SK-N-MC (cell line): ENCODE measurements around the gene OPRM1.
"Not testable (repeated sequence)": the region's sequence is repeated elsewhere in the genome, so short reads cannot be mapped to it uniquely, and the experiment has no call there.

Experiments used
- DNase-seq: peaks from one replicate; pipeline ENCODE4 v3.0.0-alpha.2; 2011; ENCODE audit warnings: low read depth, low spot score
- H3K27ac ChIP-seq: fragments of 200-600 bp; sonication (generic); 2 replicates; pipeline ENCODE4 v1.5.1; 2016; ENCODE audit warnings: mixed run types
- H3K36me3 ChIP-seq: fragments of 200-600 bp; sonication (generic); 2 replicates; pipeline ENCODE4 v1.6.1; 2017; ENCODE audit warnings: antibody characterized with exemption, low read length, mixed read lengths; ENCODE audit not compliant: insufficient read depth
- H3K4me3 ChIP-seq: fragments of 200-600 bp; sonication (generic); 2 replicates; pipeline ENCODE4 v1.5.1; 2016
- H3K9ac ChIP-seq: fragments of 200-600 bp; sonication (generic); 2 replicates; pipeline ENCODE4 v1.8.0; 2017; ENCODE audit warnings: mixed run types, mixed read lengths; ENCODE audit not compliant: insufficient read length
- H3K9me3 ChIP-seq: fragments of 200-600 bp; sonication (generic); 2 replicates; pipeline ENCODE4 v1.6.1; 2017; ENCODE audit warnings: low read depth, mild to moderate bottlenecking, antibody characterized with exemption, low read length, moderate library complexity, mixed read lengths
- EZH2 ChIP-seq: fragments of 200-600 bp; sonication (generic); IDR thresholded peaks from one replicate; pipeline ENCODE4 v1.6.1; 2017; ENCODE audit warnings: antibody characterized with exemption
- FOXP2 ChIP-seq: optimal IDR thresholded peaks from 2 replicates; pipeline ENCODE3; 2011; ENCODE audit warnings: mild to moderate bottlenecking, moderate library complexity; ENCODE audit not compliant: insufficient read depth; ENCODE audit errors: extremely low read length, control extremely low read depth
- POLR2AphosphoS5 ChIP-seq: IDR thresholded peaks from 2 replicates; pipeline ENCODE4 v1.6.1; 2012; ENCODE audit warnings: mild to moderate bottlenecking, low read depth, low read length, borderline replicate concordance

The OPRM1 gene

DNA sequence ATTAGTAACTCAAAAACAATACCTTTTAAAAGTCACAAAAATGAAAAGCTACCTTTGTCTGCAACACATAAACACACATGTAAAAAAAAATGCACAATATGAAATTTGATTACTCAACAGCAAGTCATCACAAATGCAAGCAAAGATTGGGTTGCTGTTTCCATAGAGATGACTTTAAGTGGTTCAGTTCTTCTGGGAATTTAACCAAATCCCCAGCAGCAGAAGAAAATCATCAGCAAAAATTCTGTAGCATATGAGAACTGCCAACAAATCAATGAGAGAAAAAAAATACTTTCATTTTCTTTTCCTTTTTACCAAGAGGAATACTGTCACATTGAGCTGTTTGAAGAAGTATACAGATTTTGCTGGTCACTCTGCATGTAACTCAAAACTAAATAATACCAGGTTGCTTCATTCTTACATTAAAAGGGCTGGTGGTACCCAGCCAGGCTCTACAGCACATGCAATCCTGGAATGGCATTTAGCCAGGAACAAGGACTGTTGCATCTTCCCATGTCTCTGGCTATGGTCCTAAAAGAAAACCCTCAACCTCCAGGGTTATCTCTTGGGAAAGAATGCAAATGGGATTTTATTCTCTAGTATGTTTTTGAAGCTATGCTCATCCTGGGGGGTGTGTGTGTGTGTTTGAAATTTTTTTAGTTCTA, 158.3 kb downstream of the OPRM1 start:
- no peaks in the 10 kb centered on the region for H3K36me3 ChIP-seq
- no peaks in the 10 kb centered on the region for H3K9me3 ChIP-seq
- peak; percentile 12 for DNase-seq
- no peak overlapping the region for H3K27ac ChIP-seq
- H3K9ac ChIP-seq: no peak overlapping the region
- no peak overlapping the region for H3K4me3 ChIP-seq
- TF ChIP-seq FOXP2 (no peak), POLR2AphosphoS5 (no peak), EZH2 (no peak)

DNA sequence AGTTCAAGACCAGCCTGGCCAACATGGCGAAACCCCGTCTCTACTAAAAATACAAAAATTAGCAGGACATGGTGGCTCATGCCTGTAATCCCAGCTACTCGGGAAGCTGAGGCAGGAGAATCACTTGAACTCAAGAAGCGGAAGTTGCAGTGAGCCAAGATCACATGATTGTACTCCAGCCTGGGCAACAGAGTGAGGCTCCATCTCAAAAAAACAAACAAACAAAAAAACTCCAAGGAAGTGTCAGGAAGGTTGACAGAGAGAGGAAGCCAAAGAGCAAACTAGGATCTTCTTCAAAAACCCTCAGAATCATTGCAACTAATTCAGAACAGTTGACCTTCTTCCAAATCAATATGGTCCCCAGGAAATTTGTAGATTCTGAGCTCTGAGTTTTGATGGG, 162.6 kb downstream of the OPRM1 start:
- not testable (repeated sequence) for DNase-seq, H3K36me3 ChIP-seq, H3K27ac ChIP-seq, H3K9ac ChIP-seq, H3K4me3 ChIP-seq, H3K9me3 ChIP-seq

GRCh38 chr6:154202339-154202738, 163.3 kb downstream of the OPRM1 start:
- no peaks in the 10 kb centered on the region for H3K36me3 ChIP-seq
- no peak overlapping the region for H3K27ac ChIP-seq
- H3K9ac ChIP-seq: no peak overlapping the region
- TF ChIP-seq EZH2 (no peak), POLR2AphosphoS5 (no peak), FOXP2 (no peak)
- H3K4me3 ChIP-seq: no peak overlapping the region
- no peak for DNase-seq
- no peaks in the 10 kb centered on the region for H3K9me3 ChIP-seq

DNA sequence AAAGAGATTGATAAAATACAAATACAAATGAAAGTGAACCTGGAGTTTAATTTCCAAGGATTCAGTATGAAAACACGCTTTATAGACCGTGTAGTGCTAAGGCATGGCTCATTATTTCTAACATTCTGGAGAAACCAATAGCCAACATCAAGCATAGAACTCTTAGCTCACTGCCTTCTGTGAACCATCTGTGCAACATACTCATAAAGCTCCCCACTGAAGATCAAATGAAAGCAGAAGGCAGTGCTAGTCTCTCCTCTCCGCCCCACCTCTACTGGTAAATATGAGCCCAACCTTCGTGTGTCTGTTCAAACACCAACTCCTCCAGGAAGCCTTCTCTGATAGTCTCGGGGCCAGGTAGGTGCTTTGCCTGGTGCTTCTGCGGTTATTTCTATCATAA, 163.9 kb downstream of the OPRM1 start:
- Histone ChIP-seq H3K9ac (no peak overlapping the region), H3K4me3 (no peak overlapping the region)
- TF ChIP-seq POLR2AphosphoS5 (no peak), FOXP2 (no peak), EZH2 (no peak)

GRCh38 chr6:154206141-154206540, 167.1 kb downstream of the OPRM1 start:
- no peak overlapping the region for H3K9ac ChIP-seq
- DNase-seq: no peak
- no peak overlapping the region for H3K27ac ChIP-seq
- H3K9me3 ChIP-seq: no peaks in the 10 kb centered on the region
- no peak overlapping the region for H3K4me3 ChIP-seq
- TF ChIP-seq FOXP2 (no peak), EZH2 (no peak), POLR2AphosphoS5 (no peak)
- no peaks in the 10 kb centered on the region for H3K36me3 ChIP-seq

More for the DNA sequence above, 163.9 kb downstream of the OPRM1 start:
- no peak for DNase-seq
- Histone ChIP-seq H3K36me3 (no peaks in the 10 kb centered on the region), H3K27ac (no peak overlapping the region), H3K9me3 (no peaks in the 10 kb centered on the region)

- Histone ChIP-seq H3K9ac (no peak overlapping the region), H3K36me3 (no peaks in the 10 kb centered on the region), H3K27ac (no peak overlapping the region), H3K9me3 (no peaks in the 10 kb centered on the region), H3K4me3 (no peak overlapping the region)
- no peak for TF ChIP-seq FOXP2
- no peak for TF ChIP-seq POLR2AphosphoS5
- TF ChIP-seq EZH2: no peak
- DNase-seq: no peak
Measured at GRCh38 chr6:154206996-154207395, 168.0 kb downstream of the OPRM1 start.

GRCh38 chr6:154209555-154209954, 170.5 kb downstream of the OPRM1 start:
- no peak overlapping the region for H3K4me3 ChIP-seq
- H3K27ac ChIP-seq: no peak overlapping the region
- H3K9ac ChIP-seq: no peak overlapping the region
- no peak for DNase-seq
- H3K9me3 ChIP-seq: no peaks in the 10 kb centered on the region
- TF ChIP-seq EZH2 (no peak), POLR2AphosphoS5 (no peak), FOXP2 (no peak)
- no peaks in the 10 kb centered on the region for H3K36me3 ChIP-seq

GRCh38 chr6:154210678-154211077, 171.6 kb downstream of the OPRM1 start:
- Histone ChIP-seq H3K9me3 (no peaks in the 10 kb centered on the region), H3K9ac (no peak overlapping the region), H3K27ac (no peak overlapping the region), H3K36me3 (no peaks in the 10 kb centered on the region), H3K4me3 (no peak overlapping the region)
- TF ChIP-seq POLR2AphosphoS5 (no peak), EZH2 (no peak)
- DNase-seq: no peak

GRCh38 chr6:154213782-154214181, 174.7 kb downstream of the OPRM1 start:
- Histone ChIP-seq H3K27ac (no peak overlapping the region), H3K4me3 (no peak overlapping the region), H3K9ac (no peak overlapping the region), H3K9me3 (no peaks in the 10 kb centered on the region), H3K36me3 (no peaks in the 10 kb centered on the region)
- TF ChIP-seq POLR2AphosphoS5 (no peak), EZH2 (no peak), FOXP2 (no peak)
- DNase-seq: no peak
